K562 (cell line): ENCODE data around the gene P2RY14. TPM values are rescaled to one million over a fixed set of nuclear protein-coding genes. Genes with fewer than 3 reads are reported as not detected.

ENCODE experiments used
- ATAC-seq: fragments of 200-7000 bp; cut with Tn5 transposase; 3 replicates; pipeline ENCODE4 v1.9.1; 2020; ENCODE audit warnings: moderate library complexity
- BruUV-seq: library from RNA; stranded (reverse); fragments of 400-500 nt; replicated peaks from 2 replicates; lab custom pipeline; 2021; lab: Mats Ljungman, UMichigan
- CTCF ChIA-PET: fragments of 300-600 bp; formaldehyde crosslinking; extraction: SDS; loops from one replicate; lab custom pipeline; 2021; ENCODE audit warnings: low intra/inter-chr PET ratio; lab: Yijun Ruan, JAX
- POLR2A ChIA-PET: fragments of 300-600, 350-650 bp; sonication (Branson Sonifier 250); formaldehyde crosslinking; extraction: SDS; loops from one replicate; lab custom pipeline; 2021; ENCODE audit warnings: antibody characterized with exemption, inconsistent platforms; lab: Yijun Ruan, JAX
- DNase-seq, 4 experiments: peaks; one replicate each; pipeline versions ENCODE4 v3.0.0 to v3.0.0-alpha.2; 2011 to 2018; ENCODE audit warnings: low spot score in 3 of 4, mixed read lengths in 3 of 4; ENCODE audit errors: extremely low read depth in 1 of 4
- FAIRE-seq: peaks from 2 replicates; lab custom pipeline; 2011; peaks lifted over from hg19 to GRCh38; lab: Jason Lieb, UNC
- H2AFZ ChIP-seq: 2 replicates; pipeline ENCODE4 v1.6.0; 2011; ENCODE audit warnings: low read depth, low read length, control low read depth, inconsistent platforms
- H3K27ac ChIP-seq: fragments of 200-600 bp; 3 replicates; pipeline ENCODE4 v1.8.0; 2011; ENCODE audit warnings: low read depth, mild to moderate bottlenecking, control low read depth, inconsistent platforms, low read length, moderate library complexity, mixed read lengths; ENCODE audit errors: extremely low read depth
- H3K27me3 ChIP-seq, 2 experiments: fragments of 300-600 bp in 1 of 2; 2 replicates in 1 of 2; 3 replicates in 1 of 2; pipeline versions ENCODE4 v1.6.0 to v1.8.0; 2011; ENCODE audit warnings: inconsistent platforms in 2 of 2, low read length in 2 of 2, mild to moderate bottlenecking in 1 of 2, mixed read lengths in 1 of 2, moderate library complexity in 1 of 2; ENCODE audit not compliant: control insufficient read depth in 2 of 2, insufficient read depth in 2 of 2
- H3K36me3 ChIP-seq: fragments of 300-600 bp; 3 replicates; pipeline ENCODE4 v1.8.0; 2011; ENCODE audit warnings: mild to moderate bottlenecking, low read length, inconsistent platforms; ENCODE audit not compliant: control insufficient read depth, insufficient read depth
- H3K4me1 ChIP-seq, 2 experiments: fragments of 200-600 bp in 1 of 2; replicated peaks in 1 of 2; 2 replicates in 1 of 2; 3 replicates in 1 of 2; pipeline versions ENCODE4 v1.5.1 to v1.8.0; 2011; ENCODE audit warnings: inconsistent platforms in 2 of 2, low read length in 2 of 2, mild to moderate bottlenecking in 1 of 2, mixed read lengths in 1 of 2, moderate library complexity in 1 of 2; ENCODE audit not compliant: control insufficient read depth in 2 of 2, insufficient read depth in 2 of 2
- H3K4me2 ChIP-seq: 2 replicates; pipeline ENCODE4 v1.6.1; 2011; ENCODE audit warnings: low read length, control low read depth, inconsistent platforms, mixed read lengths; ENCODE audit not compliant: insufficient read depth
- H3K4me3 ChIP-seq: fragments of 200-600 bp; sonication (generic), shearing (Covaris generic); 2 replicates; pipeline ENCODE4 v1.5.1; 2016; ENCODE audit warnings: control low read depth, inconsistent platforms
- H3K79me2 ChIP-seq: fragments of 200-600 bp; 3 replicates; pipeline ENCODE4 v1.8.0; 2011; ENCODE audit warnings: low read length, inconsistent platforms; ENCODE audit not compliant: control insufficient read depth, insufficient read depth
- H3K9ac ChIP-seq, 2 experiments: 2 replicates each; pipeline versions ENCODE4 v1.6.0 to v1.6.1; 2011; ENCODE audit warnings: low read depth in 2 of 2, low read length in 2 of 2, control low read depth in 1 of 2, inconsistent platforms in 1 of 2, mild to moderate bottlenecking in 1 of 2, mixed read lengths in 1 of 2; ENCODE audit not compliant: insufficient read depth in 1 of 2
- H3K9me1 ChIP-seq: one replicate; pipeline ENCODE4 v1.6.0; 2011; ENCODE audit warnings: inconsistent platforms, mild to moderate bottlenecking, low read length, moderate library complexity; ENCODE audit not compliant: control insufficient read depth, insufficient read depth
- H3K9me3 ChIP-seq: replicated peaks from 2 replicates; pipeline ENCODE4 v1.5.1; 2011; ENCODE audit warnings: low read depth, low read length, inconsistent platforms; ENCODE audit not compliant: control insufficient read depth, insufficient read depth
- H4K20me1 ChIP-seq: replicated peaks from 2 replicates; pipeline ENCODE4 v1.6.1; 2011; ENCODE audit warnings: low read length, inconsistent platforms, mixed read lengths; ENCODE audit not compliant: control insufficient read depth, insufficient read depth
- ATF7 ChIP-seq: fragments of 450-650 bp; IDR thresholded peaks from 2 replicates; pipeline ENCODE4 v1.7.1; 2014; ENCODE audit warnings: mild to moderate bottlenecking, moderate library complexity
- CTBP1 ChIP-seq: fragments of 450-650 bp; IDR thresholded peaks from 2 replicates; pipeline ENCODE4 v1.6.1; 2016; ENCODE audit warnings: borderline replicate concordance
- E2F8 ChIP-seq: fragments of 450-650 bp; IDR thresholded peaks from 2 replicates; pipeline ENCODE4 v1.7.1; 2018; ENCODE audit warnings: mild to moderate bottlenecking, low read depth; ENCODE audit not compliant: partially characterized antibody
- EZH2 ChIP-seq: IDR thresholded peaks from 2 replicates; pipeline ENCODE4 v1.6.1; 2012; ENCODE audit warnings: low read depth, mild to moderate bottlenecking, inconsistent platforms, low read length, borderline replicate concordance
- MLX ChIP-seq, 2 experiments: fragments of 450-650 bp in 1 of 2; sonication (generic) in 1 of 2; formaldehyde crosslinking; conservative IDR thresholded peaks; 2 replicates each; pipeline versions ENCODE4 v1.4.0 to v1.8.1; 2020 to 2022; ENCODE audit warnings: mild to moderate bottlenecking in 1 of 2, missing genetic modification reagents in 1 of 2
- MTA1 ChIP-seq: fragments of 450-650 bp; IDR thresholded peaks from 2 replicates; pipeline ENCODE4 v1.6.1; 2017; ENCODE audit warnings: borderline replicate concordance
- RBM14 ChIP-seq: fragments of 200-400 bp; formaldehyde crosslinking; IDR thresholded peaks from 2 replicates; pipeline ENCODE4 v1.6.1; 2018; ENCODE audit warnings: low read depth, mild to moderate bottlenecking, low read length, moderate library complexity, borderline replicate concordance; ENCODE audit not compliant: insufficient read depth
- SP1 ChIP-seq: sonication (generic); formaldehyde crosslinking; IDR thresholded peaks from 2 replicates; pipeline ENCODE4 v1.8.1; 2022; ENCODE audit warnings: mild to moderate bottlenecking, missing genetic modification reagents
- SP2 ChIP-seq: IDR thresholded peaks from 2 replicates; pipeline ENCODE4 v1.6.1; 2011; ENCODE audit warnings: mild to moderate bottlenecking, low read depth, low read length, moderate library complexity; ENCODE audit not compliant: poor library complexity, severe bottlenecking; ENCODE audit errors: extremely low read depth
- TAF1 ChIP-seq: IDR thresholded peaks from 2 replicates; pipeline ENCODE4 v1.6.1; 2011; ENCODE audit warnings: mild to moderate bottlenecking, low read length, moderate library complexity; ENCODE audit not compliant: insufficient read depth, control insufficient read depth, severe bottlenecking; ENCODE audit errors: extremely low read depth
- TRIM25 ChIP-seq: fragments of 450-650 bp; IDR thresholded peaks from 2 replicates; pipeline ENCODE4 v1.7.0; 2016; ENCODE audit warnings: borderline replicate concordance
- ZBTB34 ChIP-seq: fragments of 250-450 bp; sonication (Bioruptor Pico); IDR thresholded peaks from 2 replicates; pipeline ENCODE4 v1.8.0; 2021; ENCODE audit warnings: mild to moderate bottlenecking, moderate library complexity
- ZNF507 ChIP-seq: conservative IDR thresholded peaks from 2 replicates; pipeline ENCODE4 v1.6.1; 2017; ENCODE audit warnings: missing genetic modification characterization, missing compliant biosample characterization
- ZNF511 ChIP-seq: sonication (generic); formaldehyde crosslinking; IDR thresholded peaks from 2 replicates; pipeline ENCODE4 v1.8.0; 2022; ENCODE audit warnings: mild to moderate bottlenecking, missing genetic modification reagents
- WGBS: fragments of 100-300 bp; shearing (Covaris generic); methylation state at CpG from one replicate; pipeline ENCODE4 v1.1.6; 2016; ENCODE audit warnings: low coverage, mixed read lengths; ENCODE audit not compliant: insufficient coverage; ENCODE audit errors: missing lambda C conversion rate; 5-methylcytosine and 5-hydroxymethylcytosine counted together
- in situ Hi-C: fragments of 300-500 bp; cut with MboI; formaldehyde crosslinking; loops from 4 replicates; pipeline ENCODE4 v1.15.0; 2018; ENCODE audit warnings: inconsistent platforms, mixed read lengths
- intact Hi-C: fragments of 100-400 bp; cut with micrococcal nuclease; formaldehyde crosslinking; loops from 2 replicates; pipeline ENCODE4 v1.14.2; 2022
- polyA plus RNA-seq, 8 experiments: library from polyadenylated mRNA; depleted of rRNA in 4 of 8; stranded (reverse) in 5 of 8; unstranded in 3 of 8; fragments of >200 nt; fragmentation: Nextera tagmentation in 2 of 8; fragmentation: Illumina TruSeq in 1 of 8; extraction: Ambion mirVana in 2 of 8; extraction: Trizol in 1 of 8; gene quantifications; 2 replicates each; pipeline versions ENCODE4 v1.2.1 to v1.2.3, GENCODE V29; 2011 to 2014; ENCODE audit warnings: inconsistent platforms in 1 of 8, missing spikeins in 1 of 8
- total RNA-seq, 7 experiments: library from RNA; depleted of rRNA in 6 of 7; stranded (reverse); fragments of >200 nt in 6 of 7; fragmentation: Illumina TruSeq in 2 of 7; extraction: Trizol in 2 of 7; gene quantifications; 2 replicates each; pipeline versions ENCODE4 v1.2.1 to v1.2.3, GENCODE V29; 2011 to 2021; ENCODE audit warnings: low replicate concordance in 1 of 7

P2RY14 gene
- total and polyA plus RNA-seq, 9 of the 15 experiments (the other 6 are each of a cell fraction or from before 2014, with no cell fraction given) = not detected

GRCh38 chr3:151213881-151214280 lies 64.5 kb downstream of the P2RY14 start (continued):
- no peak for TF ChIP-seq ZBTB34 (CRISPR knock-in tag)
- TF ChIP-seq ZNF511 (CRISPR knock-in tag) = no peak
- TF ChIP-seq ATF7 = no peak

- DNase-seq (no peak), FAIRE-seq (no peak), ATAC-seq (no peak)
- Histone ChIP-seq H4K20me1 (no peaks in the 10 kb centered on the region), H3K9ac (no peak overlapping the region), H3K79me2 (no peaks in the 10 kb centered on the region), H3K36me3 (no peaks in the 10 kb centered on the region), H2AFZ (no peak overlapping the region), H3K27me3 (no peaks in the 10 kb centered on the region; a peak in 1 of 5 replicates), H3K4me1 (no peaks in the 10 kb centered on the region), H3K4me3 (no peak overlapping the region), H3K27ac (no peak overlapping the region), H3K9me3 (no peaks in the 10 kb centered on the region), H3K9me1 (no peaks in the 10 kb centered on the region), H3K4me2 (no peak overlapping the region)
- intact Hi-C loops (no loop called here), in situ Hi-C loops (no loop called here)
- no TSS peak for BruUV-seq
- WGBS = 6% methylated on average over 4 of the region's 4 CpGs
- ChIA-PET POLR2A (no interaction called here), CTCF (no interaction called here)
- no peak for TF ChIP-seq RBM14
- no peak for TF ChIP-seq ZNF507
- no peak for TF ChIP-seq TAF1
- no peak for TF ChIP-seq SP2
- TF ChIP-seq EZH2 = no peak
- TF ChIP-seq CTBP1 = no peak
- TF ChIP-seq TRIM25 = no peak
- no peak for TF ChIP-seq SP1 (CRISPR knock-in tag)
- TF ChIP-seq MTA1 = no peak
- TF ChIP-seq E2F8 = no peak
- no peak for TF ChIP-seq MLX (CRISPR knock-in tag; conservative IDR thresholded peaks at IDR 0.05)
Observed at GRCh38 chr3:151213151-151213550, 65.2 kb downstream of the P2RY14 start.
